CD4-positive, alpha-beta T cell treated with Interleukin-17A for 4 hours (primary cell): ENCODE measurements around the gene LKAAEAR1.

Experiments
- DNase-seq: peaks from one replicate; pipeline ENCODE4 v3.0.0-alpha.2; 2020; ENCODE audit warnings: mixed read lengths

Gene LKAAEAR1

GRCh38 chr20:64035933-64036345 is 48.3 kb downstream of the LKAAEAR1 start, which contains the start of gene C20orf204:
C20orf204 (plus strand) TSS chr20:64036182; CDS start chr20:64036324, 142 bp downstream.
- no peak for DNase-seq

GRCh38 chr20:64035066-64035932 is 48.9 kb downstream of the LKAAEAR1 start:
- no peak for DNase-seq

- DNase-seq, result no peak
These were observed 50.2 kb downstream of the LKAAEAR1 start for GRCh38 chr20:64033981-64034493.
